T-helper 17 cell (primary cell): ENCODE measurements around the gene POC1A. TPM values are rescaled to one million over a fixed set of nuclear protein-coding genes. Genes with fewer than 3 reads are reported as not detected.
"Not testable (repeated sequence)": the region's sequence is repeated elsewhere in the genome, so short reads cannot be mapped to it uniquely, and the experiment has no call there.

Experiments
- ATAC-seq: fragments of 150-1000 bp; cut with Tn5 transposase; 2 replicates; pipeline ENCODE4 v1.10.0; 2021; ENCODE audit warnings: mild to moderate bottlenecking, moderate library complexity
- DNase-seq, 3 donors: peaks; one replicate each; pipeline versions ENCODE4 v3.0.0 to v3.0.0-alpha.2; 2020 to 2021
- H3K9me3 ChIP-seq: one replicate; pipeline ENCODE4 v1.7.0; 2013; ENCODE audit warnings: low read length, mild to moderate bottlenecking; ENCODE audit not compliant: control insufficient read depth, poor library complexity, severe bottlenecking
- H3K27ac Mint-ChIP-seq: one replicate; pipeline ENCODE4 v1.8.0; 2022; ENCODE audit warnings: mild to moderate bottlenecking, moderate library complexity, mixed read lengths
- H3K27me3 Mint-ChIP-seq: one replicate; pipeline ENCODE4 v1.8.0; 2022; ENCODE audit warnings: mixed read lengths
- H3K36me3 Mint-ChIP-seq: one replicate; pipeline ENCODE4 v1.8.0; 2022; ENCODE audit warnings: low read depth, mixed read lengths
- H3K4me1 Mint-ChIP-seq: one replicate; pipeline ENCODE4 v1.8.0; 2022; ENCODE audit warnings: mild to moderate bottlenecking, mixed read lengths
- H3K4me3 Mint-ChIP-seq: one replicate; pipeline ENCODE4 v1.8.0; 2022; ENCODE audit warnings: mild to moderate bottlenecking, moderate library complexity, mixed read lengths
- total RNA-seq, 4 donors: library from RNA in 2 of 4; stranded (reverse) in 2 of 4; gene quantifications; one replicate each; pipeline ENCODE4 v1.2.3 and lab custom pipeline; 2022 to 2026

The POC1A gene
- total RNA-seq, 2 donors from 2014 or later, result 0.47 to 1.4 TPM

DNA sequence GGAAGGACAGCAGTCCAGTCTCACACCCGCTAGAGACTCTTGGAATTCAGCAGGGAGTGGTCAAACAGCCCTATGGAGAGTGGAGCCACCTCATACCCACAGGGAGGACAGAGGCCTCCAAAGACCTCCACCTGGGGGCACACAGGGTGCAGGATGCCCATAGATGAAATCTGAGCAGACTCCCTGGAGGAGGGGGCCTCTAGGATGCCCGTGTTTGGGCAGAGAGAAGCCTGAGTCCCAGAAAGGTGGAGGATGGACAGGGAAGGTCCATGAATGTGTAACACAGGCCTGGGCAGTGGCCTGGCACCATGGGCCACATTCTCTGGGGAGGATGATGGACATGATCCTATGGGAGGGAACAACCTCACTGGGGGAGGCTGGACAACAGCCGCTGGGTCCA lies 119.6 kb downstream of the POC1A start:
- Mint-ChIP-seq H3K4me3 (no peak overlapping the region), H3K36me3 (peaks cover 2% of the 10 kb centered on the region), H3K27me3 (no peaks in the 10 kb centered on the region), H3K4me1 (peaks cover 2% of the 10 kb centered on the region), H3K27ac (peak overlapping the region; percentile 41)
- ATAC-seq (no peak), DNase-seq (no peak)
- H3K9me3 ChIP-seq, result no peaks in the 10 kb centered on the region

DNA sequence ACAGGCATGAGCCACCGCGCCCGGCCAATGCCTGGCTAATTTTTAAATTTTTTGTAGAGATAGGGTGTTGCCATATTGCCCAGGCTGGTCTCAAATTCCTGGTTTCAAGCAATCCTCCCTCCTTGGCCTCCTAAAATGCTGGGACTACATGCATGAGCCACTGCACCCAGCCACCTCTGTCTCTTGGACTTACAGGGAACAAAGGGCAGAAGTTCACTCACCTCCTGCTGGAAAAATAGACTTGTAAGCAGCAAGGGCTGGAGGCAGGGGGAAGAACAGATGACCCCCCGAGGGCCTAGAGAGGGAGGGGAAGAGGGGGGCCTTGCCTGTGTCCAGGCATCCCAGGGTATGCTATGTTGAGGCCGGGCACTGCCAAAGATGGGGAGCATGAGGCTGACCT lies 120.0 kb downstream of the POC1A start:
- no peaks in the 10 kb centered on the region for H3K27me3 Mint-ChIP-seq
- H3K4me1 Mint-ChIP-seq, result no peaks in the 10 kb centered on the region
- H3K4me3 Mint-ChIP-seq, result no peak overlapping the region
- no peaks in the 10 kb centered on the region for H3K9me3 ChIP-seq
- H3K27ac Mint-ChIP-seq, result peak overlapping the region; percentile 41
- ATAC-seq (no peak), DNase-seq (no peak)
- H3K36me3 Mint-ChIP-seq, result peaks cover 2% of the 10 kb centered on the region

DNA sequence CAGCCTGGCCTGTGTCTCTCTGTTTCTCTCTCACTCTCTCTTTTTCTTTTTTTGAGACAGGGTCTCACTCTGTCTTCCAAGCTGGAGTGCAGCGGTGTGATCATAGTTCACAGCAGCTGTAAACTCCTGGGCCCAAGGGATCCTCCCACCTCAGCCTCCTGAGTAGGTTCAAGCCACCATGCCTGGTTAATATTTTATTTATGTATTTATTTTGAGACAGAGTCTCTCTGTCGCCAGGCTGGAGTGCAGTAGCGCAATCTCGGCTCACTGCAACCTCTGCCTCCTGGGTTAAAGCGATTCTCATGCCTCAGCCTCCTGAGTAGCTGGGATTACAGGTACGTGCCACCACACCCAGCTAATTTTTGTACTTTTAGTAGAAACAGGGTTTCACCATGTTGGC lies 120.5 kb downstream of the POC1A start:
- not testable (repeated sequence) for DNase-seq, H3K4me3 Mint-ChIP-seq, H3K4me1 Mint-ChIP-seq, H3K27ac Mint-ChIP-seq, ATAC-seq, H3K36me3 Mint-ChIP-seq, H3K9me3 ChIP-seq, H3K27me3 Mint-ChIP-seq

DNA sequence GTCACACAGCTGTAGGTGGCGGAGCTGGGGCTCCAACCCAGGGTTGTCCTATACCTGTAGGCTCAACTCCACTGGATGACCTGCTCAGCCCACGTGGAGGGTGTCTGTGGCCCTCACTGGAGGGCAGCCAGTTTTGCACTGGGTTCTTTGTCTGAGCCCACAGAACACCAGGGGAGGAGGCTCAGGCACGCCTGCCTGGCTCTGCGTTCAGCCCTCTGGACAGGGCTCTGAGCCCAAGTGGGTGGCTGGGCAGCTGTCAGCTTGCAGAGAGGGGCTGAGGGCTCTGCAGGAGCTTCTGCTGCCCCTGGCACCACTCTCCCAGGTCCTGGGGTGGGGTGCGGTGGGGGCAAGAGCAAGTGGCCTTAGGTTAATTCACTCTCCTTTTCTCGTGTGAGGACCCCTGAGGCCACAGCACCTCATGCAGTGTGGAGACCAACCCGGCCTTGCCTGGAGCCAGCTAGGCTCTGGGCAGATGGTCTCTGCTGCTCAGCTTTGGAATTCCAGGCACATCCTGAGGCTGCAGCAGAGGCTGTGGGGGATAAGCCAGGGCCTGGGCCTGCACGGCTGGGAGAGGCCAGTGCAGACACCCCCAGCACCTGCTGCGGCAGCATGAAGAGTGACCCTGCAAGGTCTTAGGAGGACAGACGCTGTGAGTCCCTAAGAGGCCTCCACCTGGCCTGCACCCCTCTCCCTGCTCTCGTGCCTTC lies 121.4 kb downstream of the POC1A start:
- H3K27ac Mint-ChIP-seq, result no peak overlapping the region
- H3K27me3 Mint-ChIP-seq, result no peaks in the 10 kb centered on the region
- H3K36me3 Mint-ChIP-seq, result peaks cover 2% of the 10 kb centered on the region
- no peaks in the 10 kb centered on the region for H3K4me1 Mint-ChIP-seq
- DNase-seq (no peak), ATAC-seq (no peak)
- no peak overlapping the region for H3K4me3 Mint-ChIP-seq
- H3K9me3 ChIP-seq, result no peaks in the 10 kb centered on the region

DNA sequence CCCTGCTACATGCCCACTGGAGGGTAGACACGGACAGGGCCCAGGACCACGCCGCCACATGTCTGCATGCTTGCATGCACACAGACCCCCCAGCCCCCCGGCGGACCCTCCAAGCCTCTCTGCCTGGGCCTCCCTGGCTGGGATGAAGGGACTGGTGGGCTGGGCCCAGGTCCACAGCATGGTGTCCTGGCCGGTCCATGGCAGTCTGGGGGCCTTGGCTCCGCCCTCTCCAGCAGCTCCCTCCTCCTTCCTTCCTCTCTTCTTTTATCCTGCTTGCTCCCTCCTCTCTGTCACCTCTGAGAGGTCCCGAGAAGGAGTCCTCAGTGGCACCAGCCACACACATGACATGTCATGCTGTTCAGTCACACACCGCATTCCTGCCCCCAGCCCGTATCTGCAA lies 122.3 kb downstream of the POC1A start:
- Mint-ChIP-seq H3K4me1 (no peaks in the 10 kb centered on the region), H3K27me3 (no peaks in the 10 kb centered on the region), H3K4me3 (no peak overlapping the region), H3K36me3 (peaks cover 2% of the 10 kb centered on the region), H3K27ac (no peak overlapping the region)
- H3K9me3 ChIP-seq, result no peaks in the 10 kb centered on the region
- ATAC-seq (no peak), DNase-seq (no peak)

DNA sequence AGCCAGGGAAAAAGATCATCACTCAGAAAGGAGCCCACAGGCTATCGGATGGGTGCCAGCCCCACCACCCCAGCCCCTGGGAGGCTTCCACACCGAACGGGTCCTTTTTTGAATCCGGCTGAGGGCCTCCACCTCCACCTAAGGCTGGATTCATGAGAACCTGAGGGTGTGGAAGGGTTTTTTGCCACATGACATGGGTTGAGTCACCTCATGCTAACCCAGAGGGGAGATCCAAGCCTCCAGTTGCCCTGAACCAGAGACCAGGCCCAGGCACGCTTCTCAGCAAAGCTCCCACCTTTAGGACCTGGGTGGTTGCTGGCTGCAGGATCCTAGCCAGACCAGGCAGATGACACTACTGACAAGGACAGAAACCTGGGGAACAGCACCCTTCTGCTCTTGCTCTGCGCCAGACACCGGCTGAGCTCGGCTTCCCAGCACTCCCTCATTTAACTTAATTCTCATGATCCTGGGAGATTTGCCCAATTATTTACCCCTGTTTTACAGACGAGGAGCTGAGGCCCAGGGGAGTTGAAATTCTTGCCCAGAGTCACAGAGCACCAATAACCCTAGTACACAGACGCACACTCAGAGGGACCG lies 123.4 kb downstream of the POC1A start:
- H3K9me3 ChIP-seq, result no peaks in the 10 kb centered on the region
- DNase-seq (no peak), ATAC-seq (no peak)
- no peak overlapping the region for H3K27ac Mint-ChIP-seq
- H3K4me3 Mint-ChIP-seq, result no peak overlapping the region
- peaks cover 2% of the 10 kb centered on the region for H3K36me3 Mint-ChIP-seq
- peaks cover 6% of the 10 kb centered on the region for H3K4me1 Mint-ChIP-seq
- no peaks in the 10 kb centered on the region for H3K27me3 Mint-ChIP-seq

DNA sequence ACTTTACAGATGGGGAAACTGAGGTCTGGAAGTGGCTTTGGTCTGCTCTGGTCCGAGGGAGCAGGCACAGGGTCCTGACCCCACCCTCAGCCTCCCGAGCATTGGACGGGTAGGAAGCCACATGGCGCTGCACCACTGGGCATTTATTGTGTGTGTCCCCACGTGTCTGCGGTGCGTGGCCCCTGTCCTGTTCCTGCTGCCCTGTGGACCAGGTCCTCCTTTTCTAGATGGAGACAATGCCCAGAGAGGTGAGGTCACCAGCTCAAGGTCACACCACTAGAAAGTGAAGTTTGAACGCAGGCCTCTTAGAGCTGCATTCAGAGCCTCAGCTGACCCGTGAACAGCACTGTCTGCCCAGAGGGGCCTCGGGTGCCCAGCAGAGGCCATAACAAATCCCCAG lies 124.7 kb downstream of the POC1A start:
- H3K36me3 Mint-ChIP-seq, result peaks cover 2% of the 10 kb centered on the region
- no peak overlapping the region for H3K27ac Mint-ChIP-seq
- DNase-seq (no peak), ATAC-seq (no peak)
- no peak overlapping the region for H3K4me3 Mint-ChIP-seq
- no peaks in the 10 kb centered on the region for H3K27me3 Mint-ChIP-seq
- H3K9me3 ChIP-seq, result no peaks in the 10 kb centered on the region
- H3K4me1 Mint-ChIP-seq, result peaks cover 15% of the 10 kb centered on the region

DNA sequence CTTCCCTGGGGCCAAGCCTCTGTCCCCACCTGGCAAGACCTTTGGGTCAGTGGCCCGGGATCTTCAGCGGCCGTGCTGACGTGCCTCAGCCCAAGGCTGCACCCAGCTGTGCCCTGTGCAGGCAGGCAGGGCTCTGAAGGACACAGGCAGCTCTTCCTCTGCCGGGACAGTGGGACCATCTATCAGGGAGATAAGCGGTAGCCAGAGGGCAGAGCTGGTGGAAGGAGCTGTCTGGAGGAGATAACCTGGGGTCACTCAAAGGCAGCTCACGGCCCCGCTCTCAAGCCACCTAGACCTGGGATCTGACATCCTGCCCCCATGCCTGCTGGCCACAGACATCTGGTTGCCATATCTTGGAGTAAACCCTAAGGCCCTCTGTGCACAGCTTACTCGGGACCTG lies 125.2 kb downstream of the POC1A start:
- H3K4me1 Mint-ChIP-seq, result peaks cover 18% of the 10 kb centered on the region
- H3K27me3 Mint-ChIP-seq, result no peaks in the 10 kb centered on the region
- DNase-seq, result no peak
- no peak overlapping the region for H3K4me3 Mint-ChIP-seq
- ATAC-seq, result no peak
- H3K36me3 Mint-ChIP-seq, result peaks cover 2% of the 10 kb centered on the region
- no peak overlapping the region for H3K27ac Mint-ChIP-seq
- H3K9me3 ChIP-seq, result no peaks in the 10 kb centered on the region

DNA sequence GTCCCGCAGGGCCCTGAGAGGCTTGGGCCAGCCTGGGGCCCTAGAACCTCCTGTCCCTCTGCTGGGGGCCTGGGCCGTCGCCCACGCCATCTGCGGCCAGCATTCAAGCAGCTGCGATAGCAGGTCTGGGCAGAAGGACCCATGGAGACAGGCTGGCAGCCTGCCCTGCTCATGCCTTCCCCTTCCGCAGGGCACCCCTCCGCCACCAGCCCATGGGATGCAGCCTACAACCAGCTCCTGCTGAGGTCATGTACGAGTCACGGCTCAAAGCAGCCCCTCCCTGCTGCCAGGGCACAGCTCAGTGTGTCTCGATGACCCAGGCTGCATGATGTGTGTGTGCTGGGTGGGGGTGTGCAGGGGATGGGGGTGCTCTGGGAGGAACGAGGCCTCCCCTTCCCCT lies 125.7 kb downstream of the POC1A start:
- H3K4me1 Mint-ChIP-seq, result peaks cover 18% of the 10 kb centered on the region
- no peak overlapping the region for H3K4me3 Mint-ChIP-seq
- DNase-seq, result no peak
- H3K9me3 ChIP-seq, result no peaks in the 10 kb centered on the region
- no peak for ATAC-seq
- peaks cover 2% of the 10 kb centered on the region for H3K36me3 Mint-ChIP-seq
- H3K27ac Mint-ChIP-seq, result peak overlapping the region; percentile 78
- no peaks in the 10 kb centered on the region for H3K27me3 Mint-ChIP-seq

DNA sequence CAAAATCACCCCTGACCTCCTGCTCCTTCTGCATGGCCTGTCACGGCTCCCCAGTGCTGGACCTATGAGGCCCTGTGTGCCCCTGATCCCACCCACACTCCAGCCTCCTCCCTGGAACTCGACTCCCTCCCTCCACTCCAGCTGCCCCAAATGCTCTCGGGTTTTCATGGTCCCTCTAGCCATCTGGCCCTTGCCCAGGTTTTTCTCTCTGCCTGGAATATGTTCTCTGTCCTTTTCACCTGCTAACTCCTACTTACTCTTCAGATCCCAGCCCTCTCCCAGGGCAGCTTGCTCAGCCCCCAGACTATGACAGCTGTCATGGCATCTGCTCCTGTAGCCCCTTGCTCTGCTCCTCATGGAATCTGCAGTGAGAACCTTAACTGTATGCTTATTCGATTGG lies 128.2 kb downstream of the POC1A start:
- no peak for ATAC-seq
- Mint-ChIP-seq H3K27me3 (no peaks in the 10 kb centered on the region), H3K27ac (no peak overlapping the region), H3K4me1 (peaks cover 30% of the 10 kb centered on the region), H3K36me3 (no peaks in the 10 kb centered on the region), H3K4me3 (no peak overlapping the region)
- no peaks in the 10 kb centered on the region for H3K9me3 ChIP-seq
- DNase-seq, result no peak

DNA sequence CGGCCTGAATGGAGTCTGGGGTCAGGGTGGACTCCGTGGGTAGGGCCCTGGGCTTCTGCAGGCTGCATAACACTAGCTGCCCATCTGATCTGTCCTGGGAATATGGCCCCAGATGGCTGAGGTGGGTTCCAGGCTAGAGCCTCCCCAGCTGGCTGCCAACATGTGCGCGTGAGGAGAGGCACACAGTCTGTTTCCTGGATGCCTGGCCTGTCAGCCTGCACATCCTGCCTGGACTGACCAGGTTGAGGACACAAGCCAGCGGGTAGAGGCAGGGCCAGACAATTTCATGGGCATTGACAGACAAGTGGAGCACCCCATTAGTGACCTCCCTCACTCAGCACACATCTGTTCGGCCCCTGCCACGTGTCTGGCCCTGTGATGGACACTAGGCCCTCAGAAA lies 128.8 kb downstream of the POC1A start:
- Mint-ChIP-seq H3K4me1 (peaks cover 30% of the 10 kb centered on the region), H3K27ac (peak overlapping the region; percentile 49), H3K27me3 (no peaks in the 10 kb centered on the region), H3K4me3 (peak overlapping the region; percentile 28), H3K36me3 (no peaks in the 10 kb centered on the region)
- DNase-seq (no peak), ATAC-seq (no peak)
- H3K9me3 ChIP-seq, result no peaks in the 10 kb centered on the region

Other genes starting within 250 kb of the POC1A start
- gene RRP9, start 212.5 kb downstream of the POC1A start, total RNA-seq, result 10 to 100 TPM in 1 of 2 donors, 1 to 10 TPM in 1; 9.5 to 10.9 TPM
- gene PARP3, start 212.1 kb downstream of the POC1A start, total RNA-seq, result 10 to 100 TPM in 1 of 2 donors, 1 to 10 TPM in 1; 8.9 to 11.4 TPM
- gene GPR62, start 199.0 kb downstream of the POC1A start, total RNA-seq, result not detected
- 10 to 100 TPM; 20.2 to 28.7 TPM for gene PCBP4, start 187.0 kb downstream of the POC1A start, total RNA-seq
- gene ABHD14B, start 180.4 kb downstream of the POC1A start, total RNA-seq, result 10 to 100 TPM; 34.8 to 51.1 TPM
- gene ABHD14A, start 179.4 kb downstream of the POC1A start, total RNA-seq, result 10 to 100 TPM; 13.9 to 14.6 TPM
- 1 to 10 TPM; 7.1 to 7.6 TPM for gene ACY1, start 170.9 kb downstream of the POC1A start, total RNA-seq
- gene RPL29, start 158.5 kb downstream of the POC1A start, total RNA-seq, result 1,000 to 10,000 TPM; 1,359 to 1,493 TPM
- gene DUSP7, start 97.9 kb downstream of the POC1A start, total RNA-seq, result 10 to 100 TPM; 15.8 to 18.6 TPM
- gene ALAS1, start 43.7 kb upstream of the POC1A start, total RNA-seq, result 10 to 100 TPM; 14.4 to 15.6 TPM
- under 1 TPM in 1 of 2 donors, not detected in 1; 0.42 TPM for gene TLR9, start 71.2 kb upstream of the POC1A start, total RNA-seq
- 10 to 100 TPM; 44.8 to 48.2 TPM for gene TWF2, start 84.7 kb upstream of the POC1A start, total RNA-seq
- 10 to 100 TPM; 43.9 to 58.0 TPM for gene PPM1M, start 91.3 kb upstream of the POC1A start, total RNA-seq
- 100 to 1,000 TPM; 109 to 114 TPM for gene WDR82, start 124.2 kb upstream of the POC1A start, total RNA-seq
- gene GLYCTK, start 133.4 kb upstream of the POC1A start, total RNA-seq, result 10 to 100 TPM; 30.6 to 42.2 TPM
- 10 to 100 TPM; 50.3 to 58.5 TPM for gene DNAH1, start 161.9 kb upstream of the POC1A start, total RNA-seq